ENCODE data around the gene ARHGAP22. TPM values are rescaled to one million over a fixed set of nuclear protein-coding genes. Genes with fewer than 3 reads are reported as not detected.

The ARHGAP22 gene
- total RNA-seq, 4 donors from 2014 or later, result 3.2 to 24.0 (median 9.9) TPM

DNA sequence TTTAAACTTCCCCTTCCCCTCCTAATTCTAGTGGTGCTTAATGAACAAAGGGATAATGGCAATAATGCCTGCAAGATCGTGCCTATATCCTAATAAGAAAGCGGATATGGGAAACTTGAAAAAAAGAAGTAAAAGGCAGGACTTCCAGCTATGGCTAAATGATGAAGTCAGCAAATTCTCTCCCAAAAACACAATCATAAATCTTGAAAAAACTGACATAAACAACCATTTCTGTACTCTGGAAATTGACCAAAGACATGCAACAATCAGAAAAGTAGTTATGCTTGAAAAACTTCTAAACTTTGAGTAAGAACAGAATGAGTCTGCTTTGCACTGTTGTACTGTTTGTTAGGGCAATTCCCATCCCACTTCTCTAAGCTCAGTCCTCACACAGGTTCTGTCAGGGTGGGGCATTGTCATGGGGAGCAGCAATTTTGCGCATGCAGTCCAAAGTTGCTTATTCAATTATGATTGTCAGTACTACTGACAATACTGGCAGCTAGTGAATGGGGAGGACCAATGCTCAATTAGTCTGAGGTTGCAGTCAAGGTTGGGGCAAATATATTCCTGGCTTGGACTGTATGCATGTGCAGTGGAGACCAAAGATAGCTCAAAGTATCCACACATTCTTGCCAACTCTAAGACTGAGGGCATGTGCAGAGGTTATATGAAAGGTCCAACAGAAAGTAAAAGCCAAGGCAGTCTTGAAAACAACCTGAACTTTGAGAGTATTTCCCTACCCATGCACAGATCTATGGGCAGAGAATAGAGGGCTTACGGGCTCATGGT lies 34.1 kb upstream of the ARHGAP22 start:
- DNase-seq (ENCODE audit: low spot score) (no peak), ATAC-seq (ENCODE audit: low FRiP score) (no peak)
- TF ChIP-seq, protein P1, sequence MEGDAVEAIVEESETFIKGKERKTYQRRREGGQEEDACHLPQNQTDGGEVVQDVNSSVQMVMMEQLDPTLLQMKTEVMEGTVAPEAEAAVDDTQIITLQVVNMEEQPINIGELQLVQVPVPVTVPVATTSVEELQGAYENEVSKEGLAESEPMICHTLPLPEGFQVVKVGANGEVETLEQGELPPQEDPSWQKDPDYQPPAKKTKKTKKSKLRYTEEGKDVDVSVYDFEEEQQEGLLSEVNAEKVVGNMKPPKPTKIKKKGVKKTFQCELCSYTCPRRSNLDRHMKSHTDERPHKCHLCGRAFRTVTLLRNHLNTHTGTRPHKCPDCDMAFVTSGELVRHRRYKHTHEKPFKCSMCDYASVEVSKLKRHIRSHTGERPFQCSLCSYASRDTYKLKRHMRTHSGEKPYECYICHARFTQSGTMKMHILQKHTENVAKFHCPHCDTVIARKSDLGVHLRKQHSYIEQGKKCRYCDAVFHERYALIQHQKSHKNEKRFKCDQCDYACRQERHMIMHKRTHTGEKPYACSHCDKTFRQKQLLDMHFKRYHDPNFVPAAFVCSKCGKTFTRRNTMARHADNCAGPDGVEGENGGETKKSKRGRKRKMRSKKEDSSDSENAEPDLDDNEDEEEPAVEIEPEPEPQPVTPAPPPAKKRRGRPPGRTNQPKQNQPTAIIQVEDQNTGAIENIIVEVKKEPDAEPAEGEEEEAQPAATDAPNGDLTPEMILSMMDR (IDR thresholded peaks at IDR 0.05), result no peak

DNA sequence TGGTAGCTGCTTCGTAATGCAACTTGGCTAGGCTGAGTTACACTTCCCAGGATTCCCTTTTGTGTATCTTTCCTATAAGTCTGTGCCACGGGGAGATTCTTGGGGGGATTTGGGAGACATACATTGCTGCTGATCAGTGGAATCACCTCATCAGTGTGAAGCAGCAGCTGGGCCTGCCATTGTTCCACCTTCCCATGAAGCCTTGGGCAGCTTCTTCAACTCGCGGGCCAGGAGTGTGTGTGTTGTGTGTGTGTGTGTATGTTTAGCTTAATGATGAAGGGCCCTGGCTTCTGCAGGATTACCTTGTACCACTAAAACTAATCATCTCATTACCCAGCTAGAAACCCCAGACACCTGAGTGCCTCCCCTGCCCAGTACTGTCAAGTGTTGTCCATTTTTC lies 33.3 kb upstream of the ARHGAP22 start:
- DNase-seq (ENCODE audit: low spot score), result no peak
- TF ChIP-seq, protein P1 (IDR thresholded peaks at IDR 0.05), result no peak
- no peak for ATAC-seq (ENCODE audit: low FRiP score)

DNA sequence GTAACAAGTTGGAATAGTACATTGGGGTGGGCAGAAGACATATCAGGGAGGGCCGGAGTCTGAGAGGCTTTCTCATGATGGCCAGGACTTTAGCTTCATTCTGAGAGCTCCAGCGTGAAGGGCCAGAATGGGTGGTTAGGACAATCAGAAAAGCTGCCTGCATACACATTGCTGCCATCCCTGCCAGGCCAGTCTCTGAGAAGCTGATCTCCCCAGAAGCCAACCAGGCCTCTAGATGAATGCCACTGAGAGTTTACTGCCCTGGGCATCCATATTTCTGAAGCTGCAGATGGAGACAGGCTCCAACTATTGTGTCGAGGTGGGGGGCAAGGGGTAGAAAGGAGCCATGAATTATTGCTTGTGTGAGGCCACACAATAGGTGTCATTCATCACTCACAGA lies 32.0 kb upstream of the ARHGAP22 start:
- TF ChIP-seq, protein P1 (IDR thresholded peaks at IDR 0.05), result no peak
- no peak for DNase-seq (ENCODE audit: low spot score)
- no peak for ATAC-seq (ENCODE audit: low FRiP score)

DNA sequence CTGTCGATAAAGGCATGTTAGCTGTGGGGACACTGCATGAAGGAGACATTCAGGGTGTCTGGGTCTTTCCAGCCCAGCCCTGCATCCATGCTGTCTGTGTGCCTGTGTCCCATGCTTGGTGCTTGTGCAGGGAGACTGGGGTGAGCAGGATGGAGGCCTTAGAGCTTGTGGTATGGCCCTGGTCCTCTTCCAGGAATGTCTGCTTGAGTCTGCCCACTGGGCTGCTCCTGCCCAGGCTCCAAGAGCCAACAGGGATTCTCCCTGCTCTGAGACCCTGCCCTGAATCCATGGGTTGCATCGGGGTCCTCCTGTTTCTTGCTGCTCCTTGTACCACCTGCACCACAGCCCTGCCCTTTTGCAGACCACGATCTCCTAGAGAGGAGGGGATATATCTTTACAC lies 31.4 kb upstream of the ARHGAP22 start:
- DNase-seq (ENCODE audit: low spot score), result no peak
- ATAC-seq (ENCODE audit: low FRiP score), result no peak
- TF ChIP-seq, protein P1 (IDR thresholded peaks at IDR 0.05), result no peak

DNA sequence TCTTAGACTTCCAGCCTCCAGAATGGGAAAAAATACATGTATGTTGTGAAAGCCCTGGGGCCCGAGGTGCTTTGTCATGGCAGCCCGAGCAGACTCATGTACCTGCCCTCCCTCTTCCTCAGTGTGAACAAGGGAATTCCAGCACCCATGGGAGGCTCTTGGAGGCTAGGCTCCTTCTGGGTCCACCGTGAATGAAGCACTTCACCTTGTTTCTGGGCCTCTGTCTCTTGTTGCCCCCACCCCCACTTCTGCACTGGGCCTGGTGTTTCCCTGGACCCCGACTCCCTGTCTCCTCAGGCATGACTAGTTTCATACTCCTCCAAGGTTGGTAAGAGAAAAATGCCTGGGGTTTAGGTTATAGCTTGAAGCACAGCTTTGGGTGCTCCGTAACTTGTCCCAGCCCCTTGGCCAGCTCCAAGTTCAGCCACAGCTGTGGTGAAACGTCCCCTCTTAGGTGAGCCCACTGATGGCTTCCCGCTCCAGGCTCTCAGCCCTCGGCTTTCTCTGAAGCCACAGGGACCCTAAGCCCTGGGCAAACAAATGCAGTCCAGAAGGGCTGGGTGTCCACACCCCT lies 30.2 kb upstream of the ARHGAP22 start:
- TF ChIP-seq, protein P1 (IDR thresholded peaks at IDR 0.05), result no peak
- ATAC-seq (ENCODE audit: low FRiP score), result no peak
- no peak for DNase-seq (ENCODE audit: low spot score)

DNA sequence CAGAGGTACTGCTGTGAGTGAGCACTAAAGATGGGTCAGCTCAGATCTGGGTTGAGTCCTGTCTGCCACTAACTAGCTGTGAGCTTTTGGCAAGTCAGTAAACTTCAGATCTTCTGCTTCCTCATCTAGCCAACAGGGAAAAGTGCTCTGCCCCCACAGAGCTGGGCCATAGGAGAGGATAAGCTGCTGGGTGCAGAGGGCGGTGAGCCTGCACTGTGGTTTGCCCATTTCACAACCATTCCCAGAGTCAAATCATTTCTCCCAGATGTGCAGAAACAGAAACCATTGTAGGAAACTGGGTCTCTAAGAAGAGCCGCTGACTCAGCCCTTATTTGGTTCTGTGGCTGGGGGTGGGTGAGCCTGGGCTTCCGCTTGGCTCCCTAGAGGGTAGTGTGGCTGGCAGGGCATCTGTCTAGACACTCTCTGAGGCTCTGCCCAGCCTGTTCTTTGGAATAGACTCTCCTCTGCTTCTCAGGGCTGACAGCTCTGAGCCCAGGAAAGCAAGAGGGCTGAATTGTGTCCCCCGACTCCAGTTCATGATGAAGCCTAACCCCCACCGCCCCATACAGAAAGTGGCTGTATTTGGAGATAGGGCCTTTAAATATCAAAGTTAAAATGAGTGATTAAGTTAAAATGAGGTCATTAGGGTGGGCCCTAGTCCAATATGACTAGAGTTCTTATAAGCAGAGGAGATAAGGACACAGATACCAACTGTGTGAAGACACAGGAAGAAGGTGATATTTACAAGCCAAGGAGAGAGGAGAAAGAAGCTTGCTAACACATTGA lies 29.5 kb upstream of the ARHGAP22 start:
- ATAC-seq (ENCODE audit: low FRiP score) (peak; percentile 74), DNase-seq (ENCODE audit: low spot score) (no peak)
- TF ChIP-seq, protein P1 (IDR thresholded peaks at IDR 0.05), result no peak

Data from omental fat pad (tissue), 4 donors.